ENCODE data around the gene EPS8. TPM values are rescaled to one million over a fixed set of nuclear protein-coding genes. Genes with fewer than 3 reads are reported as not detected.

EPS8 gene
- polyA plus RNA-seq, 3 donors: 4.1 to 4.8 (median 4.3) TPM

DNA sequence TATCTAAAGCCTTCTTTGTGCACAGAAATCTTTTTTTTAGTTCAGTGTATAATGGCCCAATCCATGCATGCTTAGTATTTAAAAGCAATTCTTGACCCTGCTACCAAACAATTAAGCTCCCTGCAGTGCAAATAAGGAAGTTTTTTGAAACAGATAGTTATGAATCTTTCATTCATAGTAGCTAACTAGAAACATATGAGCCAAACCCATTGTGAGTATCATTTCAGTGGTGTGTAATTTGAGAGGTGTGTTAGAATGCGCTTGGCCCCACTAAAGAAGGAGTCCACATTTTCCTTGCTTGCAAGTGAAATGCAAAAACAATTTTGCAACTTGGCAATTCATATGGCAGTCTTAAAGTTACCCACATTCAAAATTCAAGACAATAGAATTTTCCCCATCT lies 14.4 kb downstream of the EPS8 start:
- Mint-ChIP-seq H3K36me3 (no peaks in the 10 kb centered on the region), H3K9me3 (no peaks in the 10 kb centered on the region), H3K27me3 (ENCODE audit: low read depth in 3 of 3) (peaks cover 0 to 9% (median 2%) of the 10 kb centered on the region in 3 donors), H3K27ac (no peak overlapping the region), H3K4me3 (no peak overlapping the region), H3K4me1 (no peaks in the 10 kb centered on the region)
- TF ChIP-seq, protein P1, sequence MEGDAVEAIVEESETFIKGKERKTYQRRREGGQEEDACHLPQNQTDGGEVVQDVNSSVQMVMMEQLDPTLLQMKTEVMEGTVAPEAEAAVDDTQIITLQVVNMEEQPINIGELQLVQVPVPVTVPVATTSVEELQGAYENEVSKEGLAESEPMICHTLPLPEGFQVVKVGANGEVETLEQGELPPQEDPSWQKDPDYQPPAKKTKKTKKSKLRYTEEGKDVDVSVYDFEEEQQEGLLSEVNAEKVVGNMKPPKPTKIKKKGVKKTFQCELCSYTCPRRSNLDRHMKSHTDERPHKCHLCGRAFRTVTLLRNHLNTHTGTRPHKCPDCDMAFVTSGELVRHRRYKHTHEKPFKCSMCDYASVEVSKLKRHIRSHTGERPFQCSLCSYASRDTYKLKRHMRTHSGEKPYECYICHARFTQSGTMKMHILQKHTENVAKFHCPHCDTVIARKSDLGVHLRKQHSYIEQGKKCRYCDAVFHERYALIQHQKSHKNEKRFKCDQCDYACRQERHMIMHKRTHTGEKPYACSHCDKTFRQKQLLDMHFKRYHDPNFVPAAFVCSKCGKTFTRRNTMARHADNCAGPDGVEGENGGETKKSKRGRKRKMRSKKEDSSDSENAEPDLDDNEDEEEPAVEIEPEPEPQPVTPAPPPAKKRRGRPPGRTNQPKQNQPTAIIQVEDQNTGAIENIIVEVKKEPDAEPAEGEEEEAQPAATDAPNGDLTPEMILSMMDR (IDR thresholded peaks at IDR 0.05): no peak
- WGBS (ENCODE audit: insufficient coverage): no CpG with 5 or more reads among the region's 1 CpG
- Histone ChIP-seq H3K9ac (ENCODE audit: insufficient read depth, low read length, poor library complexity, severe bottlenecking) (no peak overlapping the region), H3K4me2 (replicated peaks; ENCODE audit: extremely low read depth, low read length, poor library complexity, severe bottlenecking) (no peak overlapping the region), H3K79me2 (ENCODE audit: insufficient read depth, low read length) (no peaks in the 10 kb centered on the region), H3K4me3 (replicated peaks in 1 of 3; ENCODE audit: low read depth in 2 of 3, low read length in 3 of 3) (no peak overlapping the region), H3K9me3 (replicated peaks in 1 of 2; ENCODE audit: control insufficient read depth in 1 of 2, insufficient read depth in 1 of 2, low read length in 2 of 2) (no peaks in the 10 kb centered on the region), H4K20me1 (ENCODE audit: insufficient read depth, low read length) (no peaks in the 10 kb centered on the region), H3K4me1 (ENCODE audit: control insufficient read depth in 1 of 2, insufficient read depth in 2 of 2, low read length in 2 of 2) (no peaks in the 10 kb centered on the region), H2AFZ (ENCODE audit: insufficient read depth, low read depth, low read length, poor library complexity, severe bottlenecking) (no peak overlapping the region), H3K27me3 (ENCODE audit: control insufficient read depth in 2 of 2, insufficient read depth in 2 of 2, low read length in 2 of 2) (no peaks in the 10 kb centered on the region), H3K27ac (ENCODE audit: low read depth in 1 of 2, low read length in 2 of 2) (no peak overlapping the region), H3K36me3 (replicated peaks in 1 of 2; ENCODE audit: control insufficient read depth in 1 of 2, insufficient read depth in 2 of 2, low read length in 2 of 2) (no peaks in the 10 kb centered on the region)
- intact Hi-C loops (cut with micrococcal nuclease): no loop called here
- DNase-seq: no peak

DNA sequence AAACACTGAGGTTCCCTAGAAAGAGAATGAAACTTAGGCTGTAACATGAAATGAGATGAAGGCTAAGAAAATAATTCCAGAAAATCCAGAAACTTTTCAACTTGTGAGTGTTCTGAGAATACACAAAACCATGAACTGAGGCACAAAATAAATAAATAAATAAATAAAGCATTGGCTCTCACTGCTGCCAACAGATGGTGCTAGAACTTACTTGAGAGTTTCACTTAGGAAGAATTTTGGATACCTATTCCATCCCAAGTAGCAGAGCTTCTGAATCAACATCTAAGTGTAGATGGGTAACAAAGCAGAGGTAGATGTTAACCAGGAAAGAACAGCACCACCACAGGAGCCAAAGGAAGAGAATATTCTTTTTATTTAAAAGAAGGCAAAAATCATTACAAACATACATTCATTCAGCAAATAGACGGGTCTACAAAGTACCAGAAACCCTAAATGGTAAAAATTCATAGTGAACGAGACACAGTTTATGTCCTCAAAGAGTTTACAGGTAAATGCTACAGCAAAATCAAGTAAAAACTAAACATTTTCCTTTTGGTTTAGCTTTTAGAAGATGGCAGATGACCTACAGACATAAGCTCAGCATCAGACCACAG lies 16.7 kb downstream of the EPS8 start:
- peak in 2 of 3 donors; percentile 11 to 20 for DNase-seq
- WGBS (ENCODE audit: insufficient coverage): no CpG with 5 or more reads among the region's 2 CpGs
- Mint-ChIP-seq H3K36me3 (no peaks in the 10 kb centered on the region), H3K9me3 (no peaks in the 10 kb centered on the region), H3K27me3 (ENCODE audit: low read depth in 3 of 3) (peaks cover 0 to 4% (median 2%) of the 10 kb centered on the region in 3 donors), H3K4me1 (no peaks in the 10 kb centered on the region), H3K27ac (no peak overlapping the region), H3K4me3 (no peak overlapping the region)
- Histone ChIP-seq H3K4me2 (replicated peaks; ENCODE audit: extremely low read depth, low read length, poor library complexity, severe bottlenecking) (no peak overlapping the region), H3K79me2 (ENCODE audit: insufficient read depth, low read length) (no peaks in the 10 kb centered on the region), H3K9me3 (replicated peaks in 1 of 2; ENCODE audit: control insufficient read depth in 1 of 2, insufficient read depth in 1 of 2, low read length in 2 of 2) (no peaks in the 10 kb centered on the region), H3K4me3 (replicated peaks in 1 of 3; ENCODE audit: low read depth in 2 of 3, low read length in 3 of 3) (no peak overlapping the region), H3K27ac (ENCODE audit: low read depth in 1 of 2, low read length in 2 of 2) (no peak overlapping the region), H3K36me3 (replicated peaks in 1 of 2; ENCODE audit: control insufficient read depth in 1 of 2, insufficient read depth in 2 of 2, low read length in 2 of 2) (no peaks in the 10 kb centered on the region), H3K4me1 (ENCODE audit: control insufficient read depth in 1 of 2, insufficient read depth in 2 of 2, low read length in 2 of 2) (no peaks in the 10 kb centered on the region), H2AFZ (ENCODE audit: insufficient read depth, low read depth, low read length, poor library complexity, severe bottlenecking) (no peak overlapping the region), H3K27me3 (ENCODE audit: control insufficient read depth in 2 of 2, insufficient read depth in 2 of 2, low read length in 2 of 2) (no peaks in the 10 kb centered on the region), H4K20me1 (ENCODE audit: insufficient read depth, low read length) (no peaks in the 10 kb centered on the region), H3K9ac (ENCODE audit: insufficient read depth, low read length, poor library complexity, severe bottlenecking) (no peak overlapping the region)
- TF ChIP-seq, protein P1 (IDR thresholded peaks at IDR 0.05): peak; percentile 57
- intact Hi-C loops (cut with micrococcal nuclease): no loop called here
